ENCODE data around the gene MCTP1. TPM values are rescaled to one million over a fixed set of nuclear protein-coding genes. Genes with fewer than 3 reads are reported as not detected.

The MCTP1 gene
- total RNA-seq, 1 experiment from 2014 or later, result 0.44 TPM

- no peaks in the 10 kb centered on the region for H3K4me1 ChIP-seq (ENCODE audit: control insufficient read depth in 1 of 2, insufficient read depth in 2 of 2, low read length in 2 of 2)
- CTCF ChIA-PET, result no interaction called here
- H3K9me3 ChIP-seq (ENCODE audit: control insufficient read depth in 1 of 2, insufficient read depth in 1 of 2, low read depth in 1 of 2, low read length in 2 of 2), result no peaks in the 10 kb centered on the region
- no peak for TF ChIP-seq ZFX (IDR thresholded peaks at IDR 0.05)
- no peak for TF ChIP-seq CTCF (IDR thresholded peaks at IDR 0.05 in 2 of 3, conservative IDR thresholded peaks at IDR 0.05 in 1 of 3; ENCODE audit: borderline replicate concordance in 1 of 3, insufficient read depth in 1 of 3, low read depth in 2 of 3, low read length in 2 of 3)
- TF ChIP-seq SRF (IDR thresholded peaks at IDR 0.05; ENCODE audit: low read depth), result no peak
- TF ChIP-seq FOSL1 (IDR thresholded peaks at IDR 0.05; ENCODE audit: low read depth), result no peak
- no peak for TF ChIP-seq JUND (IDR thresholded peaks at IDR 0.05)
- no peak for TF ChIP-seq RAD21 (IDR thresholded peaks at IDR 0.05; ENCODE audit: low read depth)
- no peak for TF ChIP-seq POLR2AphosphoS5 (IDR thresholded peaks at IDR 0.05; ENCODE audit: low read depth, low read length)
- no peak for TF ChIP-seq CBX3 (IDR thresholded peaks at IDR 0.05; ENCODE audit: low read depth)
- TF ChIP-seq YY1 (IDR thresholded peaks at IDR 0.05; ENCODE audit: extremely low read depth, insufficient replicate concordance, low read depth, low read length), result no peak
- H2AFZ ChIP-seq (ENCODE audit: low read depth, low read length, poor library complexity, severe bottlenecking), result peak overlapping the region; percentile 5
- RAD21 ChIA-PET (ENCODE audit: low non-redundant PET in 1 of 2, low total read pairs in 2 of 2, uncharacterized antibody in 2 of 2, unreplicated experiment in 2 of 2), result no interaction called here
- DNase-seq (ENCODE audit: low read depth, low spot score) (no peak), ATAC-seq (no peak)
- no peak overlapping the region for H3K9ac ChIP-seq (ENCODE audit: low read length)
- no peaks in the 10 kb centered on the region for H3K36me3 ChIP-seq (ENCODE audit: control insufficient read depth in 1 of 2, insufficient read depth in 2 of 2, low read length in 2 of 2)
- POLR2A ChIA-PET, result no interaction called here
- no peaks in the 10 kb centered on the region for H3K9me2 ChIP-seq (ENCODE audit: insufficient read depth)
- no peaks in the 10 kb centered on the region for H3K27me3 ChIP-seq (ENCODE audit: insufficient read depth, low read length)
- no peaks in the 10 kb centered on the region for H4K20me1 ChIP-seq (ENCODE audit: insufficient read depth)
- no peak overlapping the region for H3K27ac ChIP-seq (ENCODE audit: low read depth, low read length)
- no peak overlapping the region for H3K4me2 ChIP-seq (ENCODE audit: low read length)
- no TSS peak for BruUV-seq (replicated peaks)
- no peaks in the 10 kb centered on the region for H3K79me2 ChIP-seq (ENCODE audit: insufficient read depth, low read length)
- no peak overlapping the region for H3K4me3 ChIP-seq (replicated peaks in 1 of 2; ENCODE audit: low read depth in 1 of 2, low read length in 2 of 2)
- intact Hi-C loops (cut with micrococcal nuclease), result no loop called here
Observed at GRCh38 chr5:94910721-94911120, 374.2 kb downstream of the MCTP1 start.

Data from HCT116 (cell line).